DMS153 treated with DMSO at 0.1 percent for 48 hours (cell line): Measurements from ENCODE around the gene KLHL14.
"Not testable (repeated sequence)": the region's sequence is repeated elsewhere in the genome, so short reads cannot be mapped to it uniquely, and the experiment has no call there.

Source experiments
- DNase-seq: peaks from one replicate; lab custom pipeline; 2025; ENCODE audit not compliant: unreplicated experiment; lab: John Stamatoyannopoulos, UW

Gene KLHL14, protein sequence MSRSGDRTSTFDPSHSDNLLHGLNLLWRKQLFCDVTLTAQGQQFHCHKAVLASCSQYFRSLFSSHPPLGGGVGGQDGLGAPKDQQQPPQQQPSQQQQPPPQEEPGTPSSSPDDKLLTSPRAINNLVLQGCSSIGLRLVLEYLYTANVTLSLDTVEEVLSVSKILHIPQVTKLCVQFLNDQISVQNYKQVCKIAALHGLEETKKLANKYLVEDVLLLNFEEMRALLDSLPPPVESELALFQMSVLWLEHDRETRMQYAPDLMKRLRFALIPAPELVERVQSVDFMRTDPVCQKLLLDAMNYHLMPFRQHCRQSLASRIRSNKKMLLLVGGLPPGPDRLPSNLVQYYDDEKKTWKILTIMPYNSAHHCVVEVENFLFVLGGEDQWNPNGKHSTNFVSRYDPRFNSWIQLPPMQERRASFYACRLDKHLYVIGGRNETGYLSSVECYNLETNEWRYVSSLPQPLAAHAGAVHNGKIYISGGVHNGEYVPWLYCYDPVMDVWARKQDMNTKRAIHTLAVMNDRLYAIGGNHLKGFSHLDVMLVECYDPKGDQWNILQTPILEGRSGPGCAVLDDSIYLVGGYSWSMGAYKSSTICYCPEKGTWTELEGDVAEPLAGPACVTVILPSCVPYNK

DNA sequence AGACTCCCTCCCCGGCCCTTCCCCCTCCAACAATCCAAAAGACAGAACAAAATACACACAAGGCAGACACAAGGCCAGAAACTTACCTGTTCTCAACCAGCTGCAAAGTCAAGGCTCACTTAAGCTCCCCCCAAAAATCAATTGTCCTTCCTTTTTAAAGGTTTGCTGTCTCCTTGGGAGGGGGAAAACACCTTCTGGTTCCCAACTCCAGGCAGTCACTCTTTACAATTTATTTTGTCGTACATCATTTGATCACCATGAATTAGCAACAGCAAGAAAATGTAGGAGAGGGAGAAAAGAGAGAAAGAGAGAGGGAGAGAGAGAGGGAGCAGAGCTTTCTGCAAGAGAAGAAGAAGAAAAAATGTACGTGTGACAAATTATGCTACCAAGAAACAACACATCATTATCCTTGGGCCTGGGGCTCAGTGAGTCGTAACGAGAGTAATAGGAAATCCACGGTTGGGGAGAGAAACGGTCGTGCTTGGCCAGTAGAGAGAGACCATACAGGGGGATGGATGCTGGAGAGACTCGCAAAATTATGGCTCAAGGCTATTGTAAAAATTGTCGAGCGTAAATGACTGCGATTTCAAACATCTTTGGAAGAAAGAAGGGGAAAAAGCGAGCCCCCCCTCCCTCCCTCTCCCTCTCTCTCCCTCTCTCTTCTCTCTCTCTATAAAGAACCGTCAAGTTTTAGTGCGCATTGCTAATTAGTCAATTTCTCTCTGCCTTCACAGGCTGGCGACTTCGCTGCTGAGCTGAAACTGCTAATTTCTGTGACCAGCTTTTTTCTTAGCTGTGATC, at the start of gene KLHL14:
Gene KLHL14, minus strand, starts transcription at position 443 of the 801 bp plus-strand sequence. CDS start 2,432 bp downstream, outside the sequence.
- no peak for DNase-seq

DNA sequence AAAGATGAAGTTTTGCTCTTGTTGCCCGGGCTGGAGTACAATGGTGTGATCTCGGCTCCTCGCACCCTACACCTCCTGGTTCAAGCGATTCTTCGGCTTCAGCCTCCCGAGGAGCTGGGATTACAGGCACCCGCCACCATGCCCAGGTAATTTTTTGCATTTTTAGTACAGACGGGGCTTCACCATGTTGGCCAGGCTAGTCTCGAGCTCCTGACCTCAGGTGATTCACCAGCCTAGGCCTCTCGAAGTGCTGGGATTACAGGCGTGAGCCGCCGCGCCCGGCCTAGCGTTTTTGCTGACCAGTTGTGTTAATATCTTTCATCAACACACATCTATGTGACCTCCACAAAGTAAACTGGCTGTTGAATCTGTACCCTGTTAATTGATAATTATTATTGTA, 49.4 kb upstream of the KLHL14 start:
- no peak for DNase-seq

DNA sequence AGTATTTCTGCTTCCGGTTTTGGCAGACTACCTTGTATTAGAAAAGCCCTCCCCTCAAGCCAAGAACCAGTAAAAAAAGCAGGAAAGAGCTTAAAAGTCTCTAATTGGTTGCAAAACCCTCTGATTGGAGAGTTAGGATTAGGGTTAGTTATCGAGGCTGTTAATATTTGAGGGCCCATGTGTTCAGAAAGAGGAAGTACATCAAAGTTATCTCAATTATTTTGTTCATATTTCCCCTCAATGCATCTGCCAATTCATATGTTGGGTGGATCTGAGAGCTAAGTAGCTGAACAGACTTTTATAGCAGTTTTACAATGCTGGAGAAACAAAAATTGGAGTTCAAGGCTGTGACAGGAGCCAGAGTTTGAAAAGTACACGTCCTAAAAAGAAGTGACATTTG, 43.1 kb upstream of the KLHL14 start:
- DNase-seq: no peak

DNA sequence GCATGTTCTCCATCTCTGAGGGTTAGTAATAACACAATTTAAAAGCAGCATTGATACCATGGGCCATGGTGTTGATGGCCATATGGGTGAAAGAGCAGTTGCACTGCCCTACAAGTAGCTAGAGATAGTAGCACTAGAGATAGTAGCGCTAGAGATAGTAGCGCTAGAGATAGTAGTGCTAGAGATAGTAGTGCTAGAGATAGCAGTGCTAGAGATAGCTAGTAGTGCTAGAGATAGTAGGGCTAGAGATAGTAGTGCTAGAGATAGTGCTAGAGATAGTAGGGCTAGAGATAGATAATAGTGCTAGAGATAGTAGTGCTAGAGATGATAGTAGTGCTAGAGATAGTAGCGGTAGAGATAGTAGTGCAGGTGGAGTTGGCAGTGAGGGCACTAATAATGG, 39.5 kb upstream of the KLHL14 start:
- DNase-seq: no peak

- DNase-seq: no peak
Observed at GRCh38 chr18:32810314-32810713, 37.5 kb upstream of the KLHL14 start.

DNA sequence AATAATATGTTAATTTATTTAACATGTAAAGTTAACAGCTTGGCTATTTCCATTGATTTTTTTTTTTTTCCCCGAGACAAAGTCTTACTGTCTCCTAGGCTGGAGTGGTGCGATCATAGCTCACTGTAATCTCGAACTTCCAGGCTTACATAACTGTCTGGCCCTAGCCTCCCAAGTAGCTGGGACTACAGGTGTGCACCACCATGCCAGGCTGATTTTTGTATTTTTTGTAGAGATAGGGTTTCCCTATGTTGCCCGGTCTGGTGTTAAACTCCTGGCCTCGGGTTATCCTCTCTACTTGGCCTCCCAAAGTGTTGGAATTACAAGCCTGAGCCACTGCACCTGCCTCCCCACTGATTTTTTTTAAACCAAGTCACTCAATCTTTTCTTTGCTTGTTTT, 32.5 kb upstream of the KLHL14 start:
- no peak for DNase-seq

GRCh38 chr18:32804134-32804888, 31.5 kb upstream of the KLHL14 start:
- DNase-seq: no peak

DNA sequence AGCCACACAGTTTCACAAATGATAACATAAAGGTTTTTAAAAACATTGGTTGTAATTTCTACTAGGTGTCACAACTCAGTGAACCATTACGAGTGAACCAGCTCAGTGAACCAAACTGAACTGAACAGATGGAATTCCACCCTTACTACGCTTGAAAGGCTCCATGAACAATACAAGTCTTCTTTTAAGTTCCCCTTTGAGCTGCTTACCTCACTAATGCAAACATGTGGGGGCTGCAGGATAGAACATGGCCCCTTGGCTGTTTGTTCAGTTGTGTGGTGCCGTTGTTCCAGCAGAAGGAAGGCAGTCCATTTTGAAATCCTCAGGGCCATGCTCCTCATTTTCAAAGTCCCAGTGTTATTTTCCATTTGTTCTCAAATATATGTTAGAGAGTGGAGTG, 30.7 kb upstream of the KLHL14 start:
- DNase-seq: no peak

GRCh38 chr18:32802591-32803451, 30.0 kb upstream of the KLHL14 start:
- DNase-seq: no peak

- no peak for DNase-seq
Observed at GRCh38 chr18:32801228-32801627, 28.4 kb upstream of the KLHL14 start.

DNA sequence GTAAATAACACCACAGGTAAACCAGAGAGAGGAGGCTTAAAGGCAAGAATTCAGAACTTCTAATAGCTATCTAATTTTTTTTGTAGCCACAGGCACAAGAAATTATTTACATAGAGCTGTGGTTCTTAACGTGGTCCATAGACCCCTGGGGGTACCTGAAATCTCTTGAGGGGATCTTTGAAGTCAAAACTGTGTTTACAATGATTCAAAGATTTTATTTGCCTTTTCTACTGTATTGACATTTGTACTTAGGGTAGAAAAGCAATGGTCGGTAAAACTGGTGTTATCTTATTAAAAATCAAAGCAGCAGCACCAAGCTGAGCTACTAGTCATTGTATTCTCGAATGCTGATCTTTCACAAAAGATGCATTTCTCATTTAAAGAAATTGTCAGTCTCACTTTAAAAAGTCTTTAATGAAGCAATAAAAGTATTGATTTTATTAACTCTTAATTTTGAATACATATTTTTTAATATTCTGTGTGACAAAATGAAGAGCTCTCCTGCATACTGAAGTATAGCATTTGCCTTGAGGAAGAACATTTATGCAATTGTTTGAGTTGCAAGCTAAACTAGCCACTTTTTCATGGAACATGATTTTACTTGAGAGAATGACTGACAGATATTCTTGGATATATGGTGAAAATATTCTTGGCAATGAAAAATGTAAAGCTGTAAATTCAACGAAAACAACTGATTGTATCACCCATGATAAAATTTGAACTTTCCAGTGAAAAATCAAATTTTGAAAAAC, 25.6 kb upstream of the KLHL14 start:
- no peak for DNase-seq

GRCh38 chr18:32794667-32795066, 21.8 kb upstream of the KLHL14 start:
- DNase-seq: not testable (repeated sequence)

DNA sequence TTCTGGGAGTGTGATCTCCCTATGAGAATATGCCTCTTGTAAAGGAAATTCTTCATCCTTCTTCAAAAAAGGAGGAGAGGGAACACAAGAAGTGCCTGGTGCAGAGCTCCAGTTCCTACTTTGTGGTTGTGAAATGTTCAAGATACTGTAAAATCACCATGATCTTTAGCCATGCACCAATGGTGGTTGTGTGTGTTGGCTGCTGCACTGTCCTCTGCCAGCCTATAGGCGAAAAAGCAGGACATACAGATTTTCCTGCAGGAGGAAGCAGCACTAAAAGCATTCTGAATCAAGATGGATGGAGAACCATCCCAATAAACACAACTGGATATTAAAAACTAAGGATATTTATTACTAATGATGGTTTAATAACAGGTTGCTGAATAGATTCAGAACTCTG, 6.2 kb upstream of the KLHL14 start:
- no peak for DNase-seq

GRCh38 chr18:32777049-32777448, 4.2 kb upstream of the KLHL14 start:
- DNase-seq: no peak

DNA sequence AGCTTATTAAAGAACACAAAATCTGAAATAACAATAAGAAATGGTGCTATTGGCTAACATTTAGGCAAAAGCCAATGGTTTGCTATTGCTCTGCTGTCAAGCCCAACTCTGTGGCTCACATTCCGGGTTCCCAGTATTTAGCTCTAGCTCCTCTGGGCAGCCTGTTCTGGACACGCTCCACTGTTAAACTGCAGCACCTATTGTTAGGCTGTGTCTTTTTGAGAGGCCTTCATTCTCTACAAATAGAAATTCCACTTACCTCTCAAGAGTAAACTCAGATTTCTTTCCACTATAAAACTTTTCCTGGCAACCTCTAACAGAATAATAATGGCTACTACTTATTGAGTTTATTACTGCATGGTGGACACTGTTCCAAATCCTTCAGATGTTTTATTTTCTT, 3.7 kb upstream of the KLHL14 start:
- no peak for DNase-seq

- peak; percentile 57 for DNase-seq
Observed at GRCh38 chr18:32775628-32776027, 2.8 kb upstream of the KLHL14 start.

DNA sequence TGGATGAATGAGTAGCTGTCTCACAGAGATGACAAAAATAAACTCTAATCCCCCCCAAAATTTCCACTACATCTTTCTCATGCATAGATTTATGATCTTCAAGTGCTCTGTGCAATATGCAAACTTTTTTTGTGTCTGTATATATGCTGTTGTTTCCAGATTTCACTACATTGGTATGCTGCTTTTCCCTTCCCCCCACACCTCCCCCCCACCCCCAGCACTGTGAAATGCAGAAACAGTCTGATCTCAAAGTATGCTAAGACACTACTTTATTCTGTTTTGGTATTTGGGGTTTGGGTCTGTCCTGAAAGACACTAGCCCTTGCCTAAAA, 524 bp upstream of the KLHL14 start:
- DNase-seq: no peak

- DNase-seq: no peak
Observed at GRCh38 chr18:32771871-32772580, 797 bp downstream of the KLHL14 start.

- DNase-seq: peak; percentile 39
Observed at GRCh38 chr18:32771169-32771751, 1.6 kb downstream of the KLHL14 start.
